A549 treated with dexamethasone at 1 μM for 4 hours (cell line): ENCODE measurements around the gene PTPN20. TPM values are rescaled to one million over a fixed set of nuclear protein-coding genes. Genes with fewer than 3 reads are reported as not detected.

Source experiments
- total RNA-seq: library from RNA; stranded (reverse); fragments of 200-300 nt; extraction: Qiagen RNA extraction; gene quantifications from 5 replicates; pipeline ENCODE4 v1.2.3, GENCODE V29; 2022

The PTPN20 gene, protein sequence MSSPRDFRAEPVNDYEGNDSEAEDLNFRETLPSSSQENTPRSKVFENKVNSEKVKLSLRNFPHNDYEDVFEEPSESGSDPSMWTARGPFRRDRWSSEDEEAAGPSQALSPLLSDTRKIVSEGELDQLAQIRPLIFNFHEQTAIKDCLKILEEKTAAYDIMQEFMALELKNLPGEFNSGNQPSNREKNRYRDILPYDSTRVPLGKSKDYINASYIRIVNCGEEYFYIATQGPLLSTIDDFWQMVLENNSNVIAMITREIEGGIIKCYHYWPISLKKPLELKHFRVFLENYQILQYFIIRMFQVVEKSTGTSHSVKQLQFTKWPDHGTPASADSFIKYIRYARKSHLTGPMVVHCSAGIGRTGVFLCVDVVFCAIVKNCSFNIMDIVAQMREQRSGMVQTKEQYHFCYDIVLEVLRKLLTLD
- total RNA-seq = 3.6 to 4.4 TPM (median 3.7 TPM) in 5 replicates

DNA sequence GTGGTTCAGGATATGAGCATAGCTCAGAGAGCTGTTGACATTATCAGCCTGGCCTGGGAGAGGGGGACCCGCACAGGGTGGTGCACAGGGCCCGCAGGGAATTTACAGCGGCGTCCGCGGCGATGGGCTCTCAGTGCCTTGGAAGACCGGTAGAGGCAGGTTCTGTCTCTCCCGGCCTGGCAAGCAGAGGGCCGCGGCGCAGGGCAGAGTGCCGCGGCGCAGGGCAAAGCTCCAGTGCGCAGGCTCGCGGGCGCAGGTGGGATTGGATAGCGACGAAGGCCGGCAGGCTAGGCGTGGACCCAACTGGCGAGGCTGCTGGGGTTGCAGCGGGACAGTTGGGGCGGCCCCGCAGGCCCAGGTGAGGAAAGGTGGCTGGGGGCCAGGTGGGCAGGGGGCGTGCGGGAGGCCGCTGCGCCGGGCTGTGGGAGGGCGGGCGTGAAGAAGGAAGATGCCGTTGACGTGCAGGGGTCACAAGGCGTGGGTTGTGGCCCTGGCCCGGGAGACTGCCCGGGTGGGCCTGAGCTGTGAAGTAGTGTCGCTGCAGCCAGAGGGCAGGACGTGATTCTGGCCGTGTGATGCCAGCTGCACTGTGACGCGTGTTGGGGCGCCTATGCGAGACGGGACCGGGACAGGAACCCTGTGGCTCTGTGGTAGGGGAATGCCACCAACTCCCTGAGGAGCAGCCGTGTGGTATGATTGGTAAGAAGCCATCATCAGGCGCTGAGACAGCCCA is at the start of gene PTPN20:
TSS of gene PTPN20 (plus strand) at position 285 of the 733 bp plus-strand sequence. CDS start 21,072 bp downstream, outside the sequence.

